ENCODE results near the gene CCDC138.

Gene CCDC138

GRCh38 chr2:108813732-108814131 is 27.2 kb downstream of the CCDC138 start:
- no peak overlapping the region for H3K27ac ChIP-seq
- TF ChIP-seq ZFX (IDR thresholded peaks at IDR 0.05; ENCODE audit: borderline replicate concordance): no peak
- no peak for TF ChIP-seq CTCF (IDR thresholded peaks at IDR 0.05)

GRCh38 chr2:108820482-108820881 is 33.9 kb downstream of the CCDC138 start:
- H3K27ac ChIP-seq: no peak overlapping the region
- no peak for TF ChIP-seq ZFX (IDR thresholded peaks at IDR 0.05; ENCODE audit: borderline replicate concordance)
- no peak for TF ChIP-seq CTCF (IDR thresholded peaks at IDR 0.05)

GRCh38 chr2:108823286-108823685 is 36.7 kb downstream of the CCDC138 start:
- H3K27ac ChIP-seq: no peak overlapping the region
- no peak for TF ChIP-seq CTCF (IDR thresholded peaks at IDR 0.05)

- H3K27ac ChIP-seq: no peak overlapping the region
- TF ChIP-seq CTCF (IDR thresholded peaks at IDR 0.05): no peak
- TF ChIP-seq ZFX (IDR thresholded peaks at IDR 0.05; ENCODE audit: borderline replicate concordance): no peak
Observed at GRCh38 chr2:108824316-108825070, 37.9 kb downstream of the CCDC138 start.

GRCh38 chr2:108825254-108825653 is 38.7 kb downstream of the CCDC138 start:
- no peak overlapping the region for H3K27ac ChIP-seq
- no peak for TF ChIP-seq ZFX (IDR thresholded peaks at IDR 0.05; ENCODE audit: borderline replicate concordance)
- no peak for TF ChIP-seq CTCF (IDR thresholded peaks at IDR 0.05)

GRCh38 chr2:108825736-108826135 is 39.2 kb downstream of the CCDC138 start:
- TF ChIP-seq ZFX (IDR thresholded peaks at IDR 0.05; ENCODE audit: borderline replicate concordance): no peak
- TF ChIP-seq CTCF (IDR thresholded peaks at IDR 0.05): no peak
- no peak overlapping the region for H3K27ac ChIP-seq

GRCh38 chr2:108829578-108830310 is 43.2 kb downstream of the CCDC138 start:
- TF ChIP-seq CTCF (IDR thresholded peaks at IDR 0.05) (no peak), ZFX (IDR thresholded peaks at IDR 0.05; ENCODE audit: borderline replicate concordance) (no peak)
- no peak overlapping the region for H3K27ac ChIP-seq

All from 22Rv1 (cell line).